ENCODE measurements around the gene CAPN7. TPM values are rescaled to one million over a fixed set of nuclear protein-coding genes. Genes with fewer than 3 reads are reported as not detected.

Gene CAPN7
- total RNA-seq, 1 experiment from 2014 or later: 25.2 TPM

GRCh38 chr3:15218689-15219088 is 12.6 kb downstream of the CAPN7 start:
- Histone ChIP-seq H3T11ph (ENCODE audit: low read length) (no peak overlapping the region), H3K23me2 (ENCODE audit: insufficient read length, low read depth, low read length, poor library complexity, severe bottlenecking) (no peaks in the 10 kb centered on the region), H4K91ac (ENCODE audit: insufficient read length, low read depth, low read length) (no peak overlapping the region), H3K79me1 (ENCODE audit: insufficient read depth, low read depth, low read length, poor library complexity, severe bottlenecking) (no peaks in the 10 kb centered on the region), H3K27ac (ENCODE audit: insufficient read length, low read depth, low read length) (no peak overlapping the region), H3K4me2 (ENCODE audit: insufficient read depth, insufficient read length, low read length) (no peak overlapping the region), H2BK20ac (ENCODE audit: low read depth, low read length, poor library complexity, severe bottlenecking) (no peak overlapping the region), H2BK120ac (ENCODE audit: low read depth, low read length, poor library complexity, severe bottlenecking) (no peak overlapping the region), H4K20me1 (ENCODE audit: control insufficient read depth, insufficient read depth, insufficient read length) (no peaks in the 10 kb centered on the region), H3K18ac (ENCODE audit: insufficient read length, low read depth, low read length) (no peak overlapping the region), H2BK12ac (ENCODE audit: insufficient read length, low read depth, low read length) (no peak overlapping the region), H3K9me3 (ENCODE audit: control insufficient read depth, low read depth, low read length) (no peaks in the 10 kb centered on the region), H3K23ac (ENCODE audit: insufficient read length, low read depth, low read length) (no peak overlapping the region), H3K9ac (ENCODE audit: extremely low read depth, insufficient read length, low read length) (no peak overlapping the region), H3K56ac (ENCODE audit: insufficient read length, low read depth, low read length) (no peak overlapping the region), H3K14ac (ENCODE audit: insufficient read depth, low read length) (no peak overlapping the region), H4K5ac (ENCODE audit: insufficient read length, low read depth, low read length) (no peak overlapping the region), H3K4me1 (ENCODE audit: insufficient read depth, low read length) (no peaks in the 10 kb centered on the region), H4K8ac (replicated peaks; ENCODE audit: insufficient read length, low read depth, low read length) (no peak overlapping the region), H2AK5ac (ENCODE audit: insufficient read length, low read length) (no peak overlapping the region), H2AFZ (ENCODE audit: low read length) (no peak overlapping the region), H3K27me3 (ENCODE audit: insufficient read depth, low read length) (no peaks in the 10 kb centered on the region), H2BK15ac (ENCODE audit: low read depth, low read length) (no peak overlapping the region), H3K79me2 (ENCODE audit: insufficient read depth, low read length) (no peaks in the 10 kb centered on the region), H3K4ac (ENCODE audit: low read depth, low read length) (no peak overlapping the region), H2BK5ac (ENCODE audit: insufficient read length, low read length) (no peak overlapping the region)
- no peak for TF ChIP-seq CTCF (conservative IDR thresholded peaks at IDR 0.05)
- H3K27me3 Mint-ChIP-seq (ENCODE audit: low read depth): no peaks in the 10 kb centered on the region
- H3K36me3 Mint-ChIP-seq (ENCODE audit: insufficient read depth in 1 of 3, low read depth in 3 of 3): peaks cover 6 to 73% (median 44%) of the 10 kb centered on the region in 3 experiments; a peak in 6 of 7 replicates
- no peaks in the 10 kb centered on the region for H3K4me1 Mint-ChIP-seq
- H3K4me3 Mint-ChIP-seq: no peak overlapping the region
- no peaks in the 10 kb centered on the region for H3K9me3 Mint-ChIP-seq
- H3K27ac Mint-ChIP-seq: no peak overlapping the region; a peak in 1 of 7 replicates
- no peak for DNase-seq
